GM19023 (cell line): Measurements from ENCODE around the gene LGALS14.
"Not testable (repeated sequence)": the region's sequence is repeated elsewhere in the genome, so short reads cannot be mapped to it uniquely, and the experiment has no call there.

Experiments used
- ATAC-seq: cut with Tn5 transposase; IDR thresholded peaks from one replicate; pipeline ENCODE4 v1.9.1; 2021; ENCODE audit warnings: mild to moderate bottlenecking, moderate library complexity; ENCODE audit not compliant: unreplicated experiment

LGALS14 gene

DNA sequence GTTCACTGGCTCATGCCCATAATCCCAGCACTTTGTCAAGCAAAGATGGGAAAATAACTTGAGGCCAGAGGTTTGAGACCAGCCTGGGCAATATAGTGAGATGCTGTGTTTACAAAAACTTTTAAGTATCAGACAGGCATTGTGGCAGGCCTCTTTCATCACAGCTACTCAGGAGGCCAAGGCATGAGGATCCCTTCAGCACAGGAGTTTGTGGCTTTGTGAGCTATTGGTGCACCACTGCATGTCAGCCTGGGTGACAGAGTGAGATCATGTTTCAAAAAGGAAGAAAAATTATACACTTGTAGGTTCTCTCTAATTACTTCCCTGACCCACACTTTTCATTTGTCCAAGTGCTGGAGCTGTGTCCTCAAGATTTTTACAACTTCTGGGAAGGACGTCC is 11.5 kb upstream of the LGALS14 start:
- ATAC-seq, result no peak

DNA sequence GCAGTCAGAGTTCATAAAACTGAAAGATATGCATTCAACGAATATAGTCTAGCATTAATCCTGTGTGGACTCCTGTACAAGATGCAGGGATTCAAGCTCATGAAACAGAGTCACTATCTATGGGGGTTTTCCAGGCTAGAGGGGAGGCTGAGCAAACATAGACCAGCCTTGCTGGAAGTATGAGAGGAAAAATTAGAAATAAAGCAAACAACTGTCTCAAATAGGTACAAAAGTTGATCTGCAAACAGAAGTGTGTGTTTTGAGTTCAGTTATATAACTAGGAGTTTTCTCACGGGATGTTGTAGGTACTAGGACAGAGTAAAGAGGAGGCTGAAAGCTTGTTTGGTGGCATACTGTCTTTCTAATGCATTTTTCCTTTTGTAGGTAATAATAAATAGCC is 8.5 kb upstream of the LGALS14 start:
- ATAC-seq, result no peak

DNA sequence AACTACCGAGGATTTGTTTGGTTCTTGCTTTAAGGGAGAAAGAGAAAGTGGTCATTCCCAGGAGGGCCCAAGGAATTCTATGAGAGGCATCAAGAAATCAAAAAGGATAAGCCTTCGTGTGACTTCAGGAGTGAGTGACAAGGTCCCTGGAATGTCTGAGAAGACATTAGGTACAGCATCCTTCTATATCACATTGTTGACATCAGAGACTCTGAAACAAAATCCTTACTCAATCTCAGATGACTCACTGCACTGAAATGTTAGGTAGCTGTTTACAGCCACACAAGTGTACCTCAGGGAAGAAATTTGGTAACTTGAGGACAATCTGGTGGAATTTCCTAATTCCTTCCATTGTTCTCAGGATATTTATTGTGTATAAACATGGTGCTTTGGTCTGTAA is 7.9 kb upstream of the LGALS14 start:
- ATAC-seq, result no peak

DNA sequence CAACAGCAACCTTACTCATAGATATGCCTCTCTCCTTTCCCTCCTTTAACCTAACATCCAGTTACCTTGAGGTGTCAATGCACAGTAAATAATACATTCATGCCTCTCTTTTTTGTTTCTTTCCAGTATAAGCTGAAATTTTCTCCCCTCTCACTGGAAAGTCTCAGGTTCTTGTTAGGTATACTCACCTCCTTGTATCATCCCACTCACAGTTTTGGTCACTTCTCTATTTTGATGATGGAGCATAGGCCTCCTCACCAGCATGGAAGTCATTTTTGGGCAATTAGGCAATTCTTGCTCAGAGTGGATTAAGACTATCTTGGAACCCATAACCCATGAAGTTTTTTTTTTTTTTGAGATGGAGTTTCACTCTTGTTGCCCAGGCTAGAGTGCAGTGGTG is 5.7 kb upstream of the LGALS14 start:
- no peak for ATAC-seq

DNA sequence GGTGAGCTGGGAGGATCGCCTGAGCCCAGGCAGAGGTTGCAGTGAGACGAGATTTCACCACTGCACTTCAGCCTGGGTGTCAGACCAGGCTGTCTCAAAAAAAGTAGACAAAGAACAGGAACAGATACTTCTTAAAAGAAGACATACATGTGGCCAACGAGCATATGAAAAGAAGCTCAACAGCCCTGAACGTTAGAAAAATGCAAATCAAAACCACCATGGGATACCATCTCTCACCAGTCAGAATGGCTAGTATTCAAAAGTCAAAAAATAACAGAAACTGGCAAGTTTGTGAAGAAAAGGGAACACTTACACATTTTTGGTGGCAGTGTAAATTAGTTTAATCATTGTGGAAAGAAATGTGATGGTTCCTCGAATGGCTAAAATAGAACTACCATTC is 3.0 kb upstream of the LGALS14 start:
- no peak for ATAC-seq

DNA sequence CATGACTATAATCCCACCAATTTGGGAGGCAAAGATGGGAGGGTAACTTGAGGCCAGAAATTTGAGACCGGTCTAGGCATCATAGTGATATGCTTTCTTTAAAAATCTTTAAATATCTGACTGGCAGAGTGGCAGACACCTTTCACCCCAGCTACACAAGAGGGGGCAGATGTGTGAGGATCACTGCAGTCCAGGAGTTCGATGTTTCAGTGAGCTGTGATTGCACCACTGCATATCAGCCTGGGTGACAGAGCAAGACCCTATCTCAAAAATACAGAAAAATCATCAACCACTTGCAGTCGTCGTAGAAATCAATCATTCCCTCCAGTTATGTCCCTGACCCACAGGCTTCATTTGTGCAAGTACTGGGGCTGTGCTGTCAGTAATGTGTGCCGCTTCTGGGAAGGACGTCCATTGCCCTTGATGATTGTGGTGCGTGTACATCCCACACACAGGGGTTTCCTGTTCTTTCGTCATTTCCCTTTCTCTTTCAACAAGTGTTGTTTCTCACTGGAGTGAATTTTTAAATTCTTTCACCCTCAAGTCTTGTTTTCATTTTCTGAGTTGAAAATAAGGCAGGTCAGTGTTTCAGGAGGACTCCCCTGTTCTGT is 1.4 kb downstream of the LGALS14 start:
- ATAC-seq, result no peak

DNA sequence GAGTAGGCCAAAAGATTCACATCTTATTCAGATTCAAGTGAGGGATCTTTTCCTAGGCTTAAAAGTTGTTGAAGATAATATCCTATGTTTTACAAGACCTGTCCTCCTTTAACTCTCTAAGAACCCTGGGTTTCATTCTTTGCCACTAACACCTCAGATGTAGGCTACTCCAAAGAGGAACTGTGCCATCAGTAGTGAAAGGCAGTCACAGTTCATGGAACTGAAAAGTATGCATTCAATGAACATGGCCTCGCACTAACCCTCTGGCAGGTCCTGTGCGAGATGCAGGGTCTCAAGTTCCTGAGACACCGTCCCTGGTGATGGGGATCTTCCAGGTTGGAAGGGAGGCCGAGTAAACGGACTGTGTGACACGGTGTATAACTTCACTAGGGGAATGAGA is 4.3 kb downstream of the LGALS14 start:
- ATAC-seq, result no peak

DNA sequence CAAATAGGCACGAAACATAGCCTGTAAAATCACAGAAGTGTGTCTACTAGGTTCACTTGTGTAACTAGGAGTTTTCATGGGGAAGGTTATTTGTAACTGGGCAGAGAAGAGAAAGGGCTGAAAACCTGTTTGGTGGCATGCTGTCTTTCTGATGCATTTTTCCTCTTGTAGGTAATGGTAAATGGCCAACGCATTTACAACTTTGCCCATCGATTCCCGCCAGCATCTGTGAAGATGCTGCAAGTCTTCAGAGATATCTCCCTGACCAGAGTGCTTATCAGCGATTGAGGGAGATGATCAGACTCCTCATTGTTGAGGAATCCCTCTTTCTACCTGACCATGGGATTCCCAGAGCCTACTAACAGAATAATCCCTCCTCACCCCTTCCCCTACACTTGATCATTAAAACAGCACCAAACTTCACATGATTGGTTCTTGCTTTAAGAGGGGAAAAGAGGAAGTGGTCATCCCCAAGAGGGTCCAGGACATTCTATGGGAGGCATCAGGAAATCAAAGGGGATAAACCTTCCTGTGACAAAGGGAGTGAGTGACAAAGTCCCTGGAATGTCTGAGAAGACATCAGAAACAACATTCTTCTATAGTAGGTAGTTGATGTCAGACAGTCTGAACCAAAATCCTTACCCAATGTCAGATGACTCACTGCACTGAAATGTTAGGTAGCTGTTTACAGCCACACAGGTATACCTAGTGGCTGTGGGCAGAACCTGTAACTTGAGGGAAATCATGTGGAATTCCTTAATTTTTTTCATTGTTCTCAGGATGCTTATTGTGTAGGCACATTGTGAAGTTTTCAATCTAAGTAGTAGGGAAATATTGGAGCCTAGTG is 5.0 kb downstream of the LGALS14 start:
- no peak for ATAC-seq

DNA sequence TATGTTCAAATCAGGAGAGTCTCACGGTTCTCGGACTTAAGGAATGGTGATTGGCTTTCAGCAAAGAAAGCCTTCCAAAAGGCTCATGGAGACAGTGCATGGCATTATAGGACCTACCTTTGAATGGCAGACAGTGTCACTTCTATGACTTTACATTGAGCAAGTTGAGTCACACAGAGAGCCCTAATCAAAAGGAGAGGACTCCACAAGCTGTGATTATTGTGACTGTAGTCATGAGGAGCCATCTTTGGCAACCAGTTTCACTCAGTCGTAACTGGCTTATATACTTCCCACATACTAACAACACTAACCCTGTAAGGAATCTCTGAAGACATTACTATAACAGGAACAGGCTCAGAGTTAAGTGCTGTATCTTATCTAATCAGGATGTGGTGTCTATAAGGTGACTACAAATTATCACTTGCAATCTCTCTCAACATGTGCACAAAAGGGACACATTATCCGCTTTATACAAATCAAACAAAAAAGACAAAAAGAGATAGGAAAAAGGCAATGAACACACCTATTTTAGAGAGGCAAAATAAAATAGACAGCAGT is 6.1 kb downstream of the LGALS14 start:
- ATAC-seq, result no peak

DNA sequence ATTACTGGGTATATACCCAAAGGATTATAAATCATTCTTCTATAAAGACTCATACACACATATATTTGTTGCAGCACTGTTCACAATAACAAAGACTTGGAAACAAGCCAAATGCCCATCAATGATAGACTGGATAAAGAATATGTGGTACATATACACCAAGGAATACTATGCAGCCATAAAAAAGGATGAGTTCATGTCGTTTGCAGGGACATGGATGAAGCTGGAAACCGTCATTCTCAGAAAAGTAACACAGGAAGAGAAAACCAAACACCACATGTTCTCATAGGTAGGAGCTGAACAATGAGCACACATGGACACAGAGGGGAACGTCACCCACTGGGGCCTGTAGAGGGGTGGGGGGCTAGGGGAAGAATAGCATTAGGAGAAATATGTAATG is 15.9 kb downstream of the LGALS14 start:
- not testable (repeated sequence) for ATAC-seq

DNA sequence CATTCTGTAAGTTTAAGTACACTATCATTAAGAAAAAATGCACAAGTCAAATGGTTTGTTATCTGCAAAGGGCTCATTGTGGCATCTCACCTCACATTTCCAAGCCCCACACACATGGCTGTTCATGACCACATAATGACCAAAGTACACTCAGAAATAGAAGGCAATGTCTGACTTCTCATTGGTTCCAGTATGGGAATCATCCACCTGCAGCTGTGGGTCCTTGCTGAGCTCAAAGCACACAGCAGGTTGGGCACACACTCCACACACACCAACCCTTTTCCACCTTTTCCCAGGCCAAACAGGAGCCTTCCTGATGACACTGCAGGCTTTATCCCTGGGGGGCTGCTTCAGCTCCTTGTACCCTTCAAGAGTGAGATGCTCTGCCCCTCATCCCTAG is 21.7 kb downstream of the LGALS14 start:
- ATAC-seq, result no peak

DNA sequence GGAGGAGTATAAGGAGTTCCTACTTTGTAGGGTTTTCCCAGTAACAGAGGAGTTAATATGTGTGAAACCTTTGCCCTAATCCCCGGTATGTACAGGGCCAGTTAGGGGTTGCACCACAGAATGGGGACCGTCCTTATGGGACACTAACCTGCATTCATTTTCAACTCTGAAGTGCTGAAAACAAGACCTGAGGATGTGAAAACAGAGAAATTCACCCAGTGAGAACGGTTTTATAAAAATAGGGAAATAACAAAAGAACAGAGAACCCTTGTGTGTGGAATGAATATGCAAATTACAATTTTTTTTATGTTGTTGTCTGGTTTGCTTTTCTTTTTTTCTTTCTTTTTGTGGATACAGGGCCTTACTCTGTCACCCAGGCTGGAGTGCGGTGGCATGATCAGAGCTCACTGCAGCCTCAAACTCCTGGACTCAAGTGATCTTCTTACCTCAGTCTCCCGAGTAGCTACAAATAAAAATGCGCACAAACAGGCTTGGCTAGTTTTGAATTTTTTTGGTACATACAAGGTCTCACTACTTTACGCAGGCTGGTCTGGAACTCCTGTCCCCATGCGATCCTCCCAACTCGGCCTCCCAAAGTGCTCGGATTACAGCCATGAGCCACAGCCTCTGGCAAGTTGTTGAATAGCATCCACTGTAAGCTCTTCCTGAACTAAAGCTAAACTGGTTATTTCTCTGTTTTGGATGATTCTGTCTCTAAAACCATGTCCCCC is 23.0 kb downstream of the LGALS14 start:
- ATAC-seq, result no peak

DNA sequence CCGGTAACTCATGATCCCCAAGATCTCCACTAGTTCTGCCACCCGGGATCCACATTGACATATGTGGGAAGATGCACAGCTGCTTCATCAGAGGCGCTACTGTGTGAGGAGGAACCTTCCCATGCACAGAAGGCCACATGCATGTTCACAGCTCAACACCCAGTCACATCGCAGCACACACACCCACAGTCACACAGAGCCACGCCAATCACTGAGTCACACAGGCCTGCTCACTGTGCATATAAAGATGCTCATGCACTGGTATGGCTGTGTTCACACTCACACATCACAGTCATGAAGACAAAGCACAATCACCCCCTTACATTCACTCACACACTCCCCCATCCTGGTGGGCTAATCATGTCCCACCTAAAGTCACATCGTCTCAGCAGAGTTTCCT is 23.8 kb downstream of the LGALS14 start:
- no peak for ATAC-seq

DNA sequence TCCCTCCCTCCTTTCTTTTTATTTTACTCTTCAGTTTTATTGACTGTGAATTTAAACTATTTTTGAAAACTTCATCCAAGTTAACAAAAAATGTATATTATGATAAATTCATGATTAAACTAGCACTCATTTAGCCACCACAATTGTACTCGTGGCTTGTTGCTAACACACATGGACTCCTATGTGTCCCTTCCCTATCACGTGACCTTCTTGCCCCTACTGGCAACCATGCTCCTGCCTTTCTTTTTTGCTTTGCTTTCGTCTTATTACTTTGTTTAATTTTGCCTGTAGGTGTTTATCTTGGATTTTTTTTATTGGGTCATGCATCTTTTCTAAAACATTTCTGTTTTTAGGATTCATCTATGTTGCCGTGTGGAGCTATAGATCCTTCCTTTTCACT is 25.3 kb downstream of the LGALS14 start:
- ATAC-seq, result no peak

DNA sequence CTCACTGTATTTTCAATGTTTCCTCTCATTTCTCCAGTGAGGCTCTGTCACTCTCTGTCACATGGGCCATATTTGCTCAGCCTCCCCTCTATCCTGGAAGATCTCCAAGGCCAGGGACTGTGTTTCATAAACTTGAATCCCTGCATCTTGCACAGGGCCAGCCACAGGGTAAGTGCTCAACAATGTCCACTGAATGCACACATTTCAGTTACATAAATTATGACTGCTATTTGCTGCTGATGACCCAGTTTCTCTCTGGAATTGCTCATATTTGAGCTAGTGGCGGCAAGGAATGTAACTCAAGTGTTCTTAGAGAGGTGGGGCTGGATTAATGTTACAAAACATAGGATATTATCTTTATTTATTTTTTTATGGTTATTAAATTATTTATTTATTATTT is 27.4 kb downstream of the LGALS14 start:
- no peak for ATAC-seq

DNA sequence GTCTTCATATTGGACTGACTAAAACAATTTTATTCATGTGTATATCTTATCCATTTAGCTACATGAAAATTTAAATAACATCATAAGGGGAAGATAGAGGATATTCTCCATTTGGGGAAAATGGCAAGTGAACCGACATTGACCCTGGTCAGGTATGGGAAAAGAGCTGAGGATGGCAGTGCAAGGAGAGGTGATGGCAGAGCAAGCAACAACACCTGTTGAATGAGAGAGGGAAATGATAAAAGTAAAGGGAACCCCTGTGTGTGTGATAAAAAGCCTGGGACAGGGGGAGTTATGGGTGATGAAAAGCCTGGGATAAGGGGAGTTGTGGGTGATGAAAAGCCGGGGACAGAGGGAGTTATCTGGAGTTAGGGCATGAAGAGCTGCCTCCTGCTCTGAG is 29.6 kb downstream of the LGALS14 start:
- ATAC-seq, result no peak

DNA sequence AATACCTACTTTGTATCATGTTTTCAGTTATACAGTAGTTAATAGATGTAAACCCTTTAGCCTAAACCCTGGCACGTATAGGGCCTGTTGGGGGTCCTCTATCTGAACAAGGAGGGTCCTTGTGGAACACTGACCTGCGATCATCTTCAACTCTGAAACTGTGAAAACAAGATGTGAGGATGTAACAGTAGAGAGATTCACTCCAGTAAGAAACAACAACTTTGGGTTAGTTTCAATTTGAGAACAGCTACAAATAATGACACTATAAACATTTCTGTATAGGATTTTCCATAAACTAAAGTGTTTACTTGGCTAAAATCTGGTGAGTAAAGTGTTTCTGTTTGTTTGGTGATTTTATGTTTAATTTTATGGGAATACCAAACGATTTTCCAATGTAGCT is 31.4 kb downstream of the LGALS14 start:
- no peak for ATAC-seq

DNA sequence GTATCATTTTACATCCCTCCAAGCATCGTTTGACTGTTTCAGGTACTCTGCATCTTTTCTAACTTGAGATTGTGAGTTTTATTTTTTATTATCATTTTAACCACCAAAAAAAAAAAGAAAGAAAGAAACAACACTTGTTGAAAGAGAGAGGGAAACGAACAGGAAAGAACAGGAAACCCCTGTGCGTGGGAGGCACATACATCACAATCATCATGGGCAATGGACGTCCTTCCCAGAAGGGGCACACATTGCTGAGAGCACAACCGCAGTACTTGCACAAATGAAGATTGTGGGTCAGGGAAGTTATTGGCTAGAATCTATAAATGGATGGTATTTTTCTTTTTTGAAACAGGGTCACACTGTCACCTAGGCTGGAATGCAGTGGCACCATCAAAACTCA is 31.8 kb downstream of the LGALS14 start:
- ATAC-seq, result no peak

DNA sequence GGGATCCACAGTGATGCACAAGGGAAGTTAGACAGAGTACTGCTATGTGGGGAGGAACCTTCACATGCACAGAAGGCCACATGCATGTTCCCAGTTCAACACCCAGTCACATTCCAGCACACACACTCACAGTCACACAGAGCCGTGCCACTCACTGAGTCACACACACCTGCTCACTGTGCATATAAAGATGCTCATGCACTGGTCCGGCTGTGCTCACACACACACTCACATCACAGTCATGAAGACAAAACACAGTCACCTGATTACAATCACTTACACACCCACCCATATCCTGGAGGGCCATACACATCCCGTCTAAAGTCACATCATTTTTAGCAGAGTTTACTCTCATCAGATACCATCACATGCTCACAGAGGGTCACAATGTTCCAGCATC is 33.1 kb downstream of the LGALS14 start:
- ATAC-seq, result no peak

DNA sequence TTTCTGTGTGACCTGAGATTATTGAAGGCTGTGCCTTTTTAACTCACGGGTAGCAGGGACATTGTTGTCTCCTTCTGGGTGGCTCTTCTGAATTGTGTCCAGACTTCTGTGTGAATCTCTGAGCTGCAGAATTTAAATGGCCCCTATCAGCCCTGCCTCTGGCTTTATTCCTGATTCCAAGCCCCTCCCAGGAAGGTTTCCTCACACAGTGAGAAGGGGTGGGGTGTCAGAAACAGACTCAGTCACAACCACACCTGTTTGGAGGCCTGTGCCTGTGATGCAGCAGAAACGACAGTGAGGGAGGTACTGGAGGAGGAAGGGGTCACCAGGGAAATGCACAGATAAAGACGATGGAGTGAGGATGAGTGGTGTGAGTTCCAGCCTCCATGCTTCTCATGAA is 33.6 kb downstream of the LGALS14 start, which contains the start of gene CLC:
CLC (minus strand) TSS at position 139 of the 400 bp plus-strand sequence; CDS start at position 62, 77 bp downstream.
- ATAC-seq, result no peak

DNA sequence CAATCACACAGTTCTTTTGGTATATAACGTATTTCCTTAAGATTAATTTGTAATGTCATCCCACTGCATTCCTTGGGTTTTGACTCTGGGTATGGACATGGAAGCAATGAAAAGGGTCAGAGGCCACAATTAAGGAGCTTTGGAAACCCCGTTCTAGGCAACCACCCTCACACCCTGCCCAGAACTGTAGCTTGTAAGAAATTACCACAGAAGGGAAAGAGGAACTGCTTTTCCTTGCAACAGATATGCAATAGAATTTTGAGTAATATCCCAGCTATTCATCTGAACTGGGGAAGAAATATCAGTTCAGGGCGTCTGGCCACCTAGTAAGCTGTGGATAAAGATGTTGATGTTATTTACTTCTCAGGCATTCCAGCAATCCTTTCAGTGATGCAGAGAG is 34.5 kb downstream of the LGALS14 start:
- no peak for ATAC-seq

DNA sequence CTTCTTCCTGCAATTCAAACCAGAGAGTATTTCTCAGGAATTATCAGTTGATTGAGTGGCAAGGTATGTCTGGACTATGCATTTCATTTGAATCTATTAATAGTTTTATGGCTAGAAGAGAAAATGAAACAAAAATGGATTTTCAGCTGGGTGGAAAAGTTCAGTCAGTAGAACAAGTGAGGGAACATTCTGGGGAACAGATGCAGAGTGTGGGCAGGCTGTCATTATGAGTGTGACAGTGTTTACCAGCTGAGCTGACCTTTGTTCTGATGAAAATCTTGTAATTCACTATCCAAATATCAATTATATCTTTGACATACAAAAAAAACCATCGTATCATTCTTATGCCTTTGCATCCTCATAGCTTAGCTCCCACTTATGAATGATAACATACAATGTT is 36.1 kb downstream of the LGALS14 start:
- no peak for ATAC-seq
